Measurements from ENCODE around the gene TNFAIP6.

- TF ChIP-seq CTCF (IDR thresholded peaks at IDR 0.05) (no peak), EP300 (IDR thresholded peaks at IDR 0.05) (no peak), POLR2A (IDR thresholded peaks at IDR 0.05) (no peak), POLR2AphosphoS5 (IDR thresholded peaks at IDR 0.05) (no peak)
These were observed 38.4 kb downstream of the TNFAIP6 start for GRCh38 chr2:151395509-151396374.

All from suprapubic skin (tissue), 4 donors.